Mucosa of rectum (tissue), 2 donors: ENCODE measurements around the gene KCP.

Experiments used
- H3K27ac ChIP-seq, 2 donors: one replicate each; pipeline ENCODE4 v1.7.0; 2013; ENCODE audit warnings: inconsistent platforms in 2 of 2, low read depth in 2 of 2, low read length in 2 of 2
- H3K27me3 ChIP-seq, 2 donors: one replicate each; pipeline ENCODE4 v1.7.0; 2013; ENCODE audit warnings: low read length in 2 of 2; ENCODE audit not compliant: control insufficient read depth in 2 of 2, insufficient read depth in 2 of 2
- H3K36me3 ChIP-seq, 2 donors: one replicate each; pipeline ENCODE4 v1.7.0; 2013; ENCODE audit warnings: low read length in 2 of 2; ENCODE audit not compliant: control insufficient read depth in 2 of 2, insufficient read depth in 2 of 2
- H3K4me1 ChIP-seq, 2 donors: one replicate each; pipeline ENCODE4 v1.7.0; 2013; ENCODE audit warnings: low read length in 2 of 2, mild to moderate bottlenecking in 1 of 2; ENCODE audit not compliant: control insufficient read depth in 2 of 2, insufficient read depth in 2 of 2
- H3K4me3 ChIP-seq, 2 donors: one replicate each; pipeline ENCODE4 v1.7.0; 2013; ENCODE audit warnings: low read length in 2 of 2
- H3K9ac ChIP-seq, 2 donors: one replicate each; pipeline ENCODE4 v1.7.0; 2013; ENCODE audit warnings: low read length in 2 of 2, low read depth in 1 of 2, mild to moderate bottlenecking in 1 of 2
- H3K9me3 ChIP-seq, 2 donors: one replicate each; pipeline ENCODE4 v1.7.0; 2013; ENCODE audit warnings: low read length in 2 of 2; ENCODE audit not compliant: control insufficient read depth in 2 of 2
- donor health status: healthy.
- donor health status: Normal muscosa, but diverticular disease.

Gene KCP

GRCh38 chr7:128853799-128854198 is 56.7 kb downstream of the KCP start:
- peaks cover 0 to 3% of the 10 kb centered on the region in 2 donors for H3K36me3 ChIP-seq
- H3K27ac ChIP-seq = no peak overlapping the region
- H3K27me3 ChIP-seq = no peaks in the 10 kb centered on the region
- H3K9ac ChIP-seq = no peak overlapping the region
- no peak overlapping the region for H3K4me3 ChIP-seq
- no peaks in the 10 kb centered on the region for H3K9me3 ChIP-seq
- H3K4me1 ChIP-seq = peaks cover 0 to 8% of the 10 kb centered on the region in 2 donors

GRCh38 chr7:128852537-128853254 is 57.8 kb downstream of the KCP start:
- H3K9me3 ChIP-seq = no peaks in the 10 kb centered on the region
- peaks cover 0 to 8% of the 10 kb centered on the region in 2 donors for H3K4me1 ChIP-seq
- H3K27me3 ChIP-seq = no peaks in the 10 kb centered on the region
- H3K27ac ChIP-seq = no peak overlapping the region
- H3K36me3 ChIP-seq = peaks cover 0 to 3% of the 10 kb centered on the region in 2 donors
- no peak overlapping the region for H3K9ac ChIP-seq
- H3K4me3 ChIP-seq = no peak overlapping the region

GRCh38 chr7:128849804-128850490 is 60.6 kb downstream of the KCP start:
- H3K36me3 ChIP-seq = no peaks in the 10 kb centered on the region
- no peaks in the 10 kb centered on the region for H3K9me3 ChIP-seq
- no peak overlapping the region for H3K9ac ChIP-seq
- H3K4me3 ChIP-seq = no peak overlapping the region
- H3K27ac ChIP-seq = no peak overlapping the region
- H3K27me3 ChIP-seq = no peaks in the 10 kb centered on the region
- H3K4me1 ChIP-seq = no peaks in the 10 kb centered on the region

- Histone ChIP-seq H3K36me3 (no peaks in the 10 kb centered on the region), H3K27ac (no peak overlapping the region), H3K4me1 (no peaks in the 10 kb centered on the region), H3K9ac (no peak overlapping the region), H3K9me3 (no peaks in the 10 kb centered on the region), H3K4me3 (no peak overlapping the region), H3K27me3 (no peaks in the 10 kb centered on the region)
Observed at GRCh38 chr7:128849156-128849515, 61.4 kb downstream of the KCP start.

- no peak overlapping the region for H3K4me3 ChIP-seq
- no peaks in the 10 kb centered on the region for H3K9me3 ChIP-seq
- H3K4me1 ChIP-seq = no peaks in the 10 kb centered on the region
- no peak overlapping the region for H3K9ac ChIP-seq
- no peaks in the 10 kb centered on the region for H3K36me3 ChIP-seq
- H3K27ac ChIP-seq = no peak overlapping the region
- H3K27me3 ChIP-seq = no peaks in the 10 kb centered on the region
Observed at GRCh38 chr7:128848289-128849155, 62.0 kb downstream of the KCP start.

- Histone ChIP-seq H3K9me3 (no peaks in the 10 kb centered on the region), H3K4me1 (no peaks in the 10 kb centered on the region), H3K36me3 (no peaks in the 10 kb centered on the region), H3K27ac (no peak overlapping the region), H3K4me3 (no peak overlapping the region), H3K27me3 (no peaks in the 10 kb centered on the region), H3K9ac (no peak overlapping the region)
Observed at GRCh38 chr7:128847721-128848211, 62.7 kb downstream of the KCP start.

GRCh38 chr7:128846781-128847444 is 63.6 kb downstream of the KCP start:
- Histone ChIP-seq H3K4me1 (no peaks in the 10 kb centered on the region), H3K9me3 (no peaks in the 10 kb centered on the region), H3K27me3 (no peaks in the 10 kb centered on the region), H3K4me3 (no peak overlapping the region), H3K27ac (no peak overlapping the region), H3K36me3 (no peaks in the 10 kb centered on the region), H3K9ac (no peak overlapping the region)

- no peak overlapping the region for H3K27ac ChIP-seq
- no peak overlapping the region for H3K9ac ChIP-seq
- H3K4me3 ChIP-seq = no peak overlapping the region
- no peaks in the 10 kb centered on the region for H3K36me3 ChIP-seq
- no peaks in the 10 kb centered on the region for H3K9me3 ChIP-seq
- H3K27me3 ChIP-seq = no peaks in the 10 kb centered on the region
- H3K4me1 ChIP-seq = peaks cover 0 to 2% of the 10 kb centered on the region in 2 donors
Observed at GRCh38 chr7:128845987-128846386, 64.5 kb downstream of the KCP start.

GRCh38 chr7:128845475-128845874 is 65.0 kb downstream of the KCP start:
- H3K9ac ChIP-seq = no peak overlapping the region
- no peaks in the 10 kb centered on the region for H3K27me3 ChIP-seq
- H3K36me3 ChIP-seq = no peaks in the 10 kb centered on the region
- no peak overlapping the region for H3K4me3 ChIP-seq
- H3K4me1 ChIP-seq = peaks cover 0 to 3% of the 10 kb centered on the region in 2 donors
- no peaks in the 10 kb centered on the region for H3K9me3 ChIP-seq
- no peak overlapping the region for H3K27ac ChIP-seq
